NCI-H345 (cell line): ENCODE measurements around the gene AFM.

Source experiments
- DNase-seq: peaks from one replicate; lab custom pipeline; 2025; lab: John Stamatoyannopoulos, UW

The AFM gene

DNA sequence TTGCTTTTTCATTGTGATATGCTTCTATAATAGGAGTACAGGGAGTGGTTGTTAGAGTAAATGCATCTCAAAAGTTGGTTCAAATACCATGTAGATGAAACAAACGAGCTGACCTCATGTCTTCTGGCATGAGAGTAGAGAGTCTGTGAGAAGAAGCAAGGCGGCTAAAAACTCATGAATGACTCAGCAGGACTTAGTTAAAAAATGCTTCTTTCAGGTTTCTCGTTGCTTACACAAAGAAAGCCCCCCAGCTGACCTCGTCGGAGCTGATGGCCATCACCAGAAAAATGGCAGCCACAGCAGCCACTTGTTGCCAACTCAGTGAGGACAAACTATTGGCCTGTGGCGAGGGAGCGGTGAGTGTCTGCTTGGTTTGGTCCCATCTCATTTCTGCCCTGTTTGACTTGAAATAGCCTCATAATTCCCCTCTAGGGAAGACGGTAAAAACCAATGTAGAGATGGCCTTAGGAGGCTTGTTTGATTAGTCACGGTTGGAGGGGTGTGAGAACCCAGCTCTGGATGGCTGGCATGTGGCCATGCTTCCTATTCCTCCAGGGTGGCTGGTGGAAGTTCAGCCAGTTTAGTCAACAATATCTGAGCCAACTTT, 31.0 kb upstream of the AFM start:
- peak; percentile 87 for DNase-seq

- peak; percentile 88 for DNase-seq
Observed at GRCh38 chr4:73451404-73451803, 30.1 kb upstream of the AFM start.

- DNase-seq: no peak
Observed at GRCh38 chr4:73451981-73452747, 29.4 kb upstream of the AFM start.

DNA sequence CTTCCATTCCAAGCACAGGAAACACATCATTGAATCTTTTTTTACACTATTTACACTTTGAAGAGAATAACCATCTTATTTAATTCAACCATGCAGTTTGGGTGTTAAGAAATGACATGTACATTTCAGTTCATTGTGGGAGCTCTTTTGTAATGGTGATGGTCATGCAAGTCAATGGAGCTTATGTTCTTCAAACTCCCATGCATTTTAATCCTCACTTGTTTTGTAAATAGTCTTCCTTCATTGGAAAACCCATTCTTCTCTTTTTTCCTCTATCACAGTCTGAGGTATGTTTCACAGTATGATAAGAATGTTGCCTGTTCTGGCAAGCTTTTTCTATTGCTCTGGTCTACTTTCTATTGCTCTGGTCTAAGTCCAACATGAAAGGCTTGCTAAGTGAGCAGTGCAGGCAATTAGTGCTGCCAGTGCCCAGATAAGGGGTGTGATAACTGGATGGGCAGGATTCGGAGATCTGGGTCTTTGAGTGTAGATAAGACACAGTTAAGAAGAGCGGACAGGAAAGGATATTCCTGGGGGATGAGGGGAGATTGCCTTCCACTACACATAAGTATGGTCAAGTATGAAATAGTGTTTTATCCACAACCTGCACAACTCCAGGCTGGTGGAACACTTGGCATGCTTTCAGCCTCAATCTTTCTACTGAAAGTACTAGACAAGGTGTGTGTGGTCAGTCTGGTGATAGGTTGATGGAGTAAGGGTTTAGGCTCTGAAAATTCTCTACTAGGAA, 28.4 kb upstream of the AFM start:
- DNase-seq: no peak

DNA sequence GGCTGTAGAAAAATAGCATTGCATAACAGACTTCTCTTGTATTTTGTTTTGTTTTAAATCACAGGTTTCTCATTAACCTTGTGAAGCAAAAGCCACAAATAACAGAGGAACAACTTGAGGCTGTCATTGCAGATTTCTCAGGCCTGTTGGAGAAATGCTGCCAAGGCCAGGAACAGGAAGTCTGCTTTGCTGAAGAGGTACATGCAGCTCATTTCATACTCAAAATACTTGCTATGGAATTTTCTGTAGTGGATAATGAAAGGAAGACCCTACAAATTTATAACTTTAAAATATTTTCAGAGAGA, 27.9 kb upstream of the AFM start:
- DNase-seq: no peak

DNA sequence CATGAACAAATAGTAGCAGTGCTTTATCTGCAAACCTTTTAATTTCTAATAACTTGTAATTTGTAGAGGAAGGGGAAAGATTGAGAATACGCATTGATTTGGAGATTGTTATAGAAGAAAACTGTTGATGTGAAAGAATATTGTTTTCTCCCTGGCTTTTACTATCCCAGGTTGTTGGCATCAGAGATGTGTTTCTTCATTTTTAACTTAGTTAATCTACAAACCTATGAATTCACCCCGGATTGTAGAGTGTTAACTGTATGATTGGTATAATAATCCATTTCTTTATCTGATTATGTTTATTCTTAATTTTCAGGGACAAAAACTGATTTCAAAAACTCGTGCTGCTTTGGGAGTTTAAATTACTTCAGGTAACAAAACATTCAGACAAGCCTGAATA, 26.6 kb upstream of the AFM start:
- no peak for DNase-seq

DNA sequence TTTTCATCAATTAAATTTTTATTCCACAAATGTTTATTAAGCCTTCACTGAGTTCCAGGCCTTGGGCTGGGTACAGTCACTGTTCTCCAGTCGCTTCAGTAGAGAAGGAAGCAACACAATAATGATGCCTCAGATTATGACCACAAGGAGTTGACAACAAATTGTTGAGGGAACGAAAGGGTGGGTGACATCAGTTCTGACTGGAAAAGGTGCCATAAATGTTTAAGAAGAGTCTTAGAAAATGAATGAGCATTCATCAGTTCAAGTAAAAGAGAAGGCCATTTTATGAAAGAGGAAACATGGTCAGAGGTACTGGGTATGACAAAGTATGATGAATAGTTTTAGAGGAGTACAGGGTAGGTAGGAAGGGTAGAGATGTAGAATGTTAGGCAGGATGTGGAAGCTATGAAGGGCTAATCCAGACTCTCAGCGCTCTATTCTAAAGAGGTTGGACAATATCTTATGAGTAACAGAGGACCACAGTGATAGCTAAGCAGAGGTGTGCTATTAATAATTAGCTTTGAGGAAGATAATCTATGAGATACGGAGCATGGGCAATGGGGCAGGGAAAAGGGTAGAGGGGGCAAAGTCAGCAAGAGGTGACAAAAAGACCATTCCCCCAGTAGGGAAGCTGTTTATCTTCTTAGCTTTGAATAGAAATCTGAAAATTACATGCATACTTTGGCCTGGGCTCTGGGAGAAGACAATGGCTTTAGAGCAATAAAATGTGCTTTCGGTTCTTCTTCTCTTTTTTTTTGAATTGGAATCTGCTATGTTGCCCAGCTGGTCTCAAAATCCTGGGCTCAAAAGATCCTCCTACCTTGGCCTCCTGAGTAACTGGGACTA, 25.1 kb upstream of the AFM start:
- DNase-seq: no peak

GRCh38 chr4:73458184-73459047, 23.1 kb upstream of the AFM start:
- no peak for DNase-seq

DNA sequence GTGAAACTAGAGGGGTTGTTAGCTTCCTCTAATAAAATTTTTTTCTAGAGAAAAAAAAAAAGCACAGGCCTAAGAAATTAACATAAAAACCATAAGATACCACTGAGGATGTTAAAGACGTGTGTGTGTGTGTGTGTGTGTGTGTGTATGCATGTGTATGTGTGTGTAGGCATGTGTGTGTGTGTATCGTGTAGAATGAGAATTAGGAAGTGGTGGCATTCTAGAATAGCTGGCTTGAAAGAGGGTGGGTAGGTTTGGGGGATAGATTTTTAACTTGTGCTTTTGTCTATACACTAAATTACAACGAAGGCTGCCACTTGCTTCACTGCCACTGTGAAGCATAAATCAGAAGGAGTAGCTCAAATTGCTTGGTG, 22.5 kb upstream of the AFM start:
- no peak for DNase-seq

DNA sequence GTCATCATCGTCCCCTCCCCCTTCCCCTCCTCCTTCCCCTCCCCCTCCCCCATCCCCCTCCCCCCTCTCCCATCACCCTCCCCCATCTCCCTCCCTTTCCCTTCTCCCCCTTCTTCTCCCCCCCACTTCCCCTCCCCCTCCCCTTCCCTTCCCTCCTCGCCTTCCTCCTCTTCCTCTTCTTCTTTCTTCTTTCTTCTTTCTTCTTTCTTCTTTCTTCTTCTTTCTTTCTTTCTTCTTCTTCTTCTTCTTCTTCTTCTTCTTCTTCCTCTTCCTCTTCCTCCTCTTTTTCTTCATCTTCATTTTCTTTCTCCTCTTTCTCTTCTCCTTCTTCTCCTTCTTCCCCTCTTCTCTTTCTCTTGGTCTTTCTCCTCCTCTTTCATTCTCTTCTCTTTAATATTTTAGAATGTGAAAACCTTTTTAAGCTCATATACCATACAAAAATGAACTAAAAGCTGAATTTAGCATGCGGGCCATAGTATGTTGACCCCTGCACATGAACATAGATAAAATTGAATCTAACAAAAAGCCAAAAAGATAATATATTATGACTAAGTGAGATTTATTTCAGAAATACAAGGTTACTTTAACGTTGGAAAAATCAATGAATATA, 20.5 kb upstream of the AFM start:
- DNase-seq: no peak

DNA sequence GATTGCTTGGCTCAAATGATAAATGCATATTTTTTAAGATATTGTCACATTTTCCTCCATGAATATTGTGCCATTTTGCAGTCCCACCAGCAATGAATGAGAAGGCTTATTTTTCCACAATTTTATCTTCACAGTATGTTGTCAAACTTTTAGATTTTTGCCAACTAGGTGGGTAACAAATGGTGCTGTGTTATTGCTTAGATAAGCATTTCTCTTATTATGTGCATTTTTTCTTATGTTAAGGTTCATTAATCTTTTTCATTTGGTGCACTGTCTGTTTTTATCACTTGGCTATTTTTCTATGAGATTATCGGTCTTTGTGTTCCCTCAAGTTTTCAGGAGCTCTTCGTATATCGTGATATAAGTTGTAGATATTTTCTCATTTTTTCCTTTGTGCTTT, 13.4 kb upstream of the AFM start:
- no peak for DNase-seq

- DNase-seq: no peak
Observed at GRCh38 chr4:73470728-73471127, 10.8 kb upstream of the AFM start.

GRCh38 chr4:73477176-73477575, 4.4 kb upstream of the AFM start:
- DNase-seq: no peak

GRCh38 chr4:73479323-73479722, 2.2 kb upstream of the AFM start:
- DNase-seq: no peak

- no peak for DNase-seq
Observed at GRCh38 chr4:73485085-73485484, 3.5 kb downstream of the AFM start.

DNA sequence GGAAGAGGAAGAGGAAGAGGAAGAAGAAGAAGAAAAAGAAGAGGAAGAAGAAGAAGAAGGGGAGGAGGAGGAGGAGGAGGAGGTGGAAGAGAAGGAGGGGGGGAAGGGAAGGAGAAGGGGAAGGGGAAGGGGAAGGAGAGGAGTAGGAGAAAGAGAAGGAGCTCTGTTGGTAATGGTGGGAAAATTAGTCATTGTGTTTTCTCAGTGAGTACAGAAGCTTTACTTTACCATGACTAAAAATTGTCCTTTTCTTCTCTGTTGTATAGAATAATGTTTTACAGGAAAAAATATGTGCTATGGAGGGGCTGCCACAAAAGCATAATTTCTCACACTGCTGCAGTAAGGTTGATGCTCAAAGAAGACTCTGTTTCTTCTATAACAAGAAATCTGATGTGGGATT, 4.1 kb downstream of the AFM start:
- DNase-seq: no peak

DNA sequence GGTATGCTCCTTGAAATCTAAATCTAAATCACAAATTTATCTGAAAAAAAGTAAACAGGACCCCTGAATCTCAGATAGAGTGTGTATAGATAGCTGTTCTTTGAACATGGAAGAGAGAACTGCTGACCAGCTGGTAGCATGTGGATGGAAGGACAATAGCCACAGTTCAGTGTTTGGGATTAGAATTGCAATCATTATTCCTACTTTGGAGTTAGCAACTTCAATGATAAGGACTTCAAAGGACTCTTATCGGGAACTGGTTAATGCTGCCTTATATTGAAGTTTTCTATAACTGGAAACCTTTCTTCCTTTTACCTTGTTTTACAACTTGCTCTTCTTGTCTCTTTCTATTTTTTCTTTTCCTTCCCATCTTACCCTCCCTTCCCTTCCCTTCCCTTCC, 5.0 kb downstream of the AFM start:
- no peak for DNase-seq

- DNase-seq: peak; percentile 79
Observed at GRCh38 chr4:73487233-73487632, 5.7 kb downstream of the AFM start.

GRCh38 chr4:73499996-73500765, 18.6 kb downstream of the AFM start:
- no peak for DNase-seq

DNA sequence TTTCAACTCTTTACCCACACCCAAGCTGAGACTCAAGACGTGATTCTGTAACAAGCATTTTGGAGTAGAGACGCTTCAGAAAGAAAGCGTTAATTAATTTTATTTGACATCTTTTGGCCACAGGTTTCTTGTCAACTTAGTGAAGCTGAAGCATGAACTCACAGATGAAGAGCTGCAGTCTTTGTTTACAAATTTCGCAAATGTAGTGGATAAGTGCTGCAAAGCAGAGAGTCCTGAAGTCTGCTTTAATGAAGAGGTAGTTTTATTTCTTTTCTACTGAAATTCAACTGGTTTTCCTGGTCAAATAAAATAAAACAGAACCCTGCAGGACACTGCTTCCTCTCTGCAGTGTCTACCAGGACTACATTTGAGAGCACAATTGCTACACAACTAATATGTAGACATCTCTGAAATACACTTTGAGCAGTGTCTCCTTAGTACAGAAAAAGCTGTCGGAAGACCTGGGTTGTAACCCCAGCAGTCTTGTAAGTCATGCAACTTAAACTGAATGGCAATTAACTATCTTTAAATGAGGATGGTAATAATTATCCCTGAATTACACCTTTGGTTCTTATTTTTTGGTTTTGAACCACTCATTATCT, 20.2 kb downstream of the AFM start:
- no peak for DNase-seq
